ENCODE results near the gene IL6R.
"Not testable (repeated sequence)": the region's sequence is repeated elsewhere in the genome, so short reads cannot be mapped to it uniquely, and the experiment has no call there.

The IL6R gene

DNA sequence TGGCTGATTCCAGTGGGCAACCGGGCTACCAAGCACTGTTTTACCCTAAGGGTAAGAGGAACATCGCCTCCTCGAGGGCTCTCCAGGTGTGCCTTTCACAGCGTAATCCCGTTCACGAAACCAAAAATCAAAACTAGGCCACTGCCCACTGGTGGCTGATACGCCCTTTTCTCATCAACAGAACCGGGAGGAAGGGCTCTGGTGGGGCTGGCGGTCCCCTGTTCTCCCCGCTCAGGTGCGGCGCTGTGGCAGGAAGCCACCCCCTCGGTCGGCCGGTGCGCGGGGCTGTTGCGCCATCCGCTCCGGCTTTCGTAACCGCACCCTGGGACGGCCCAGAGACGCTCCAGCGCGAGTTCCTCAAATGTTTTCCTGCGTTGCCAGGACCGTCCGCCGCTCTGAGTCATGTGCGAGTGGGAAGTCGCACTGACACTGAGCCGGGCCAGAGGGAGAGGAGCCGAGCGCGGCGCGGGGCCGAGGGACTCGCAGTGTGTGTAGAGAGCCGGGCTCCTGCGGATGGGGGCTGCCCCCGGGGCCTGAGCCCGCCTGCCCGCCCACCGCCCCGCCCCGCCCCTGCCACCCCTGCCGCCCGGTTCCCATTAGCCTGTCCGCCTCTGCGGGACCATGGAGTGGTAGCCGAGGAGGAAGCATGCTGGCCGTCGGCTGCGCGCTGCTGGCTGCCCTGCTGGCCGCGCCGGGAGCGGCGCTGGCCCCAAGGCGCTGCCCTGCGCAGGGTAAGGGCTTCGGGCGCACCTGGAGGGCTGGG, at the start of gene IL6R:
Gene IL6R, plus strand, starts transcription at position 360 of the 763 bp plus-strand sequence. Its CDS starts 287 bp downstream, at position 647.
- peak; percentile 81 for DNase-seq (ENCODE audit: low spot score)

GRCh38 chr1:154358519-154358918, 46.6 kb upstream of the IL6R start:
- no peak for DNase-seq (ENCODE audit: low spot score)

- DNase-seq (ENCODE audit: low spot score) = no peak
These were observed 44.9 kb upstream of the IL6R start for GRCh38 chr1:154360288-154360687.

- DNase-seq (ENCODE audit: low spot score) = not testable (repeated sequence)
These were observed 44.3 kb upstream of the IL6R start for GRCh38 chr1:154360881-154361280.

- no peak for DNase-seq (ENCODE audit: low spot score)
These were observed 43.8 kb upstream of the IL6R start for GRCh38 chr1:154361357-154361756.

- no peak for DNase-seq (ENCODE audit: low spot score)
These were observed 33.7 kb upstream of the IL6R start for GRCh38 chr1:154371436-154371835.

- not testable (repeated sequence) for DNase-seq (ENCODE audit: low spot score)
These were observed 31.3 kb upstream of the IL6R start for GRCh38 chr1:154373777-154374357.

DNA sequence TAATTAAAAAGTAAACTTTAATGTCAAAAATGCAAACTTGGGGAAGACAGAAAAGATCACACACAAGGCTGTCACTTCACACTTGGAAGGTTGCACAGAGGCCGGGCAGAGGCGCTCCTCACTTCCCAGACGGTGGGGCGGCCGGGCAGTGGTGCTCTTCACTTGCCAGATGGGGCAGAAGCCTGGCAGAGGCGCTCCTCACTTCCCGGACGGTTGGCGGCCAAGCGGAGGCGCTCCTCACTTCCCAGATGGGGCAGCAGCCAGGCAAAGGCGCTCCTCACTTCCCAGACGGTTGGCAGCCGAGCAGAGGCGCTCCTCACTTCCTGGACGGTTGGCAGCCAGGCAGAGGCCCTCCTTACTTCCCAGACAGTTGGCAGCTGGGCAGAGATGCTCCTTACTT, 25.8 kb upstream of the IL6R start:
- no peak for DNase-seq (ENCODE audit: low spot score)

- no peak for DNase-seq (ENCODE audit: low spot score)
These were observed 20.3 kb upstream of the IL6R start for GRCh38 chr1:154384650-154385489.

DNA sequence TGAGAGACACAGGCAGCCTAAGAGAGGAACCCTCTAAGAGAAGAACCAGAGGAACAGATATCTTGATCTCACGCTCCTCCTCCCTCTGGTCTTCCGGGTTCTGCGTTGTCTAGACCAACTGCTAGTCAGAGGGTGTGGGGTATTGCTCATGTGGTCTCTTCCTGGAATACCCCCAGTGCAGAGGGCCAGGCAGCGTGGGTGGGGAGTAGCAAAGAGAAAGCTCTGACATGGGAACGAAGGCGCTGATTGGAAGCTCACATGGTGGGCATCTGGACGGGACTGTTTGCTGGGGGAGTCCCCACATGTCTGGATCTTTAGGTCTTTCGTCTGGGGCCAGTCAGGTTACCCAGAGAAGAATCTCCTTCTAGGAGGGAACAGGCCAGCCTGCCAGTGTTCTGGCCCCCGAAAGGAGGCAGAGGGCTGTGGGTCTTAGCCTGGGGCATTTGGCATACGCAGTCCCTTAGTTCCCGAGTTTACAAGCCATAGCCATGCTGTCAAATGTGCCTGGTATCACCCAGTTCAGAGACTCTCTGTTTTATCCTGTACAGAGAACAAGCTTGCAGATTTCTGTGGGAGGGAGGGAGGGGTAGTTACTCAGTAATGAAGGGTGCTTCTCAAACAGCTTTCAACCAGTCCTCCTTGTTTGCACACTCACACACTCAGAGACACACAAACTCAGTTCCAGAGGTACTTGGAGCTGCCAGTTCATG, 18.3 kb upstream of the IL6R start:
- no peak for DNase-seq (ENCODE audit: low spot score)

- DNase-seq (ENCODE audit: low spot score) = no peak
These were observed 13.9 kb upstream of the IL6R start for GRCh38 chr1:154391086-154391770.

- no peak for DNase-seq (ENCODE audit: low spot score)
These were observed 7.0 kb upstream of the IL6R start for GRCh38 chr1:154398141-154398540.

- no peak for DNase-seq (ENCODE audit: low spot score)
These were observed 6.5 kb upstream of the IL6R start for GRCh38 chr1:154398678-154399077.

- DNase-seq (ENCODE audit: low spot score) = no peak
These were observed 4.8 kb upstream of the IL6R start for GRCh38 chr1:154400381-154400801.

GRCh38 chr1:154402409-154402921, 2.7 kb upstream of the IL6R start:
- no peak for DNase-seq (ENCODE audit: low spot score)

- DNase-seq (ENCODE audit: low spot score) = peak; percentile 56
These were observed 1.7 kb upstream of the IL6R start for GRCh38 chr1:154403261-154403943.

DNA sequence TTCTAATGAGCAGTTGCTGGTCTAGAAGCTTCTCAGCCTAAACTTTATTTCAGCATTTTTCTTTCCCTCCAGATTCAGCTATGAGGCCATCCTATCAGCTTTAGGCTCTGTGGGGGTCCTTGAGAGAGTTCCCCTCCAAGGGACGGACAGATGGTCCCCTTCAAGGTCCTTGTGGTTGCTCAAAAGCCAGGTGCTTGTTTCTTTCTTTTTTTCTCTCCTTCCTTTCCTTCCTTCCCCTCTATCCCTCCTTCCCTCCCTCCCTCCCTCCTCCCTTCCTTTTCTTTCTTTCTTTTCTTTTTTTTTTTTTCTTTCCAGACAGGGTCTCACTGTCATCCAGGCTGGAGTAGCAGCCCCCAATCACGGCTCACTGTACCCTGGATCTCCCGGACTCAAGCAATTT, 1.2 kb upstream of the IL6R start:
- no peak for DNase-seq (ENCODE audit: low spot score)

DNA sequence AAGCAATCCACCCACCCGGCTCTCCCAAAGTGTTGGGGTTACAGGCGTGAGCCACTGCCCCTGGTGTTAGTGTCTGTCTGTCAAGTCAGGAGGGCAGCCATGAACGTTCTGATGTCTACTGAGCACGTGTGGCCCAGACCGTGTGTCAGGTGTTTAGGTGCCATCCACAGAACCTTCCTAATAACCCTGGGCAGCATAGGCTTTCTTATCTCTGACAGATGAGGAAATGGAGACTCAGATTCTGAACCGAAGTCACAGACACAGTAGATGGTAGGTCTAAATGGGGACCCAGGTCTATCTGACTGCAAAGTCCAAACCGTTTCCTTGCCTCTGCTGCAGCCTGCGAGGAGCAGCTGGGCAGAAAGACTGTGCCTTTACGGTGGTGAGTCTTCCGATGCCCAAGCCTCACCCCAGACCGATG, 622 bp upstream of the IL6R start:
- DNase-seq (ENCODE audit: low spot score) = no peak

- peak; percentile 81 for DNase-seq (ENCODE audit: low spot score)
These were observed 816 bp downstream of the IL6R start for GRCh38 chr1:154405747-154406571.

DNA sequence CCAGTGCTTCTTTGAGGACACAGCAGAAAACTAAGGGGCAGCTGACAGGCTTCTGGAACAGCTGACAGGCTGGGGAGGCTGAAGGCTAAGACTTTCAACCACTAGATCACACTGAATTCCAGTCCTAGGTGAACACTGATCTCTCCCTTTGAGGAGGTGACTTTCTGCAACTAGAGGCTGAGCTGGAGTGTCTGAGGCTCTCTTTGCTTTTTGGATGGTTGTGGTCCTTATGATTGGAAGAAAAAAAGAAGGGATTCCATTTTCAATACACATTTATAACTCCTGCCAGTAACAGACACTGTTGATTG, 1.4 kb downstream of the IL6R start:
- DNase-seq (ENCODE audit: low spot score) = no peak
